H1 (cell line): ENCODE data around the gene NF1. TPM values are rescaled to one million over a fixed set of nuclear protein-coding genes. Genes with fewer than 3 reads are reported as not detected.

Source experiments
- CTCF ChIA-PET: fragments of 300-600 bp; sonication (Branson Sonifier 250); formaldehyde crosslinking; loops from one replicate; lab custom pipeline; 2021; ENCODE audit not compliant: partially characterized antibody; lab: Charles Lee
- POLR2A ChIA-PET: fragments of 300-600 bp; sonication (Branson Sonifier 250); formaldehyde crosslinking; loops from one replicate; lab custom pipeline; 2021; ENCODE audit warnings: inconsistent platforms; ENCODE audit not compliant: partially characterized antibody; lab: Charles Lee
- DNase-seq, 2 experiments: peaks; one replicate each; pipeline versions ENCODE4 v3.0.0 to v3.0.0-alpha.2; 2010 to 2022; ENCODE audit warnings: low spot score in 2 of 2, low read depth in 1 of 2, mixed read lengths in 1 of 2
- FAIRE-seq: peaks from 2 replicates; lab custom pipeline; 2011; peaks lifted over from hg19 to GRCh38; lab: Jason Lieb, UNC
- H2AFZ ChIP-seq: 2 replicates; pipeline ENCODE4 v1.8.1; 2012; ENCODE audit warnings: low read length, inconsistent platforms
- H2AK5ac ChIP-seq: 2 replicates; pipeline ENCODE4 v1.6.1; 2013; ENCODE audit warnings: low read depth, low read length
- H2BK120ac ChIP-seq: replicated peaks from 2 replicates; pipeline ENCODE3; 2013; ENCODE audit warnings: low read depth, low read length, inconsistent platforms
- H2BK12ac ChIP-seq: 2 replicates; pipeline ENCODE4 v1.6.1; 2013; ENCODE audit warnings: low read depth, low read length
- H2BK15ac ChIP-seq: 2 replicates; pipeline ENCODE4 v1.6.1; 2013; ENCODE audit warnings: low read length
- H2BK20ac ChIP-seq: 2 replicates; pipeline ENCODE4 v1.6.1; 2013; ENCODE audit warnings: low read length
- H2BK5ac ChIP-seq: 2 replicates; pipeline ENCODE4 v1.6.1; 2013; ENCODE audit warnings: low read depth, low read length
- H3K14ac ChIP-seq: 2 replicates; pipeline ENCODE4 v1.6.1; 2013; ENCODE audit warnings: inconsistent platforms; ENCODE audit not compliant: insufficient read length
- H3K18ac ChIP-seq: 2 replicates; pipeline ENCODE4 v1.6.1; 2013; ENCODE audit warnings: low read length; ENCODE audit errors: extremely low read depth
- H3K23ac ChIP-seq: 2 replicates; pipeline ENCODE4 v1.6.1; 2013; ENCODE audit warnings: inconsistent platforms; ENCODE audit not compliant: insufficient read length
- H3K23me2 ChIP-seq: 2 replicates; pipeline ENCODE4 v1.6.1; 2013; ENCODE audit warnings: low read depth, low read length
- H3K27ac ChIP-seq: 2 replicates; pipeline ENCODE4 v1.6.1; 2011; ENCODE audit warnings: low read depth, low read length, inconsistent platforms
- H3K27me3 ChIP-seq, 4 experiments: replicated peaks in 1 of 4; 1 replicate in 1 of 4; 2 replicates in 3 of 4; pipeline versions ENCODE4 v1.6.1 to v1.8.1; 2011 to 2013; ENCODE audit warnings: low read length in 3 of 4, mild to moderate bottlenecking in 3 of 4, inconsistent platforms in 2 of 4, mixed read lengths in 2 of 4, moderate library complexity in 1 of 4; ENCODE audit not compliant: control insufficient read depth in 3 of 4, insufficient read depth in 3 of 4; ENCODE audit errors: extremely low read depth in 1 of 4
- H3K36me3 ChIP-seq, 4 experiments: 2 replicates each; pipeline versions ENCODE4 v1.6.1 to v1.8.1; 2011 to 2013; ENCODE audit warnings: mild to moderate bottlenecking in 4 of 4, low read length in 3 of 4, moderate library complexity in 2 of 4, control low read depth in 1 of 4, inconsistent platforms in 1 of 4; ENCODE audit not compliant: insufficient read depth in 4 of 4, control insufficient read depth in 2 of 4
- H3K4ac ChIP-seq: replicated peaks from 2 replicates; pipeline ENCODE3; 2013; ENCODE audit warnings: low read length, low read depth, mixed read lengths, inconsistent platforms; ENCODE audit not compliant: insufficient read length
- H3K4me1 ChIP-seq, 4 experiments: replicated peaks in 1 of 4; 1 replicate in 1 of 4; 2 replicates in 3 of 4; pipeline versions ENCODE4 v1.6.1 to v1.8.1; 2011 to 2013; ENCODE audit warnings: low read length in 3 of 4, inconsistent platforms in 2 of 4, mixed read lengths in 1 of 4; ENCODE audit not compliant: insufficient read depth in 4 of 4, control insufficient read depth in 3 of 4
- H3K4me2 ChIP-seq, 2 experiments: 2 replicates each; pipeline versions ENCODE4 v1.6.1 to v1.8.1; 2011 to 2013; ENCODE audit warnings: low read depth in 2 of 2, low read length in 2 of 2, control low read depth in 1 of 2, inconsistent platforms in 1 of 2, mild to moderate bottlenecking in 1 of 2; ENCODE audit not compliant: insufficient read depth in 1 of 2
- H3K4me3 ChIP-seq, 4 experiments: fragments of 200-600, 300-600 bp in 1 of 4; sonication (generic), shearing (Covaris generic), sonication (Bioruptor Twin) in 1 of 4; 2 replicates each; pipeline versions ENCODE4 v1.5.1 to v1.8.1; 2011 to 2016; ENCODE audit warnings: low read length in 4 of 4, low read depth in 3 of 4, control low read depth in 2 of 4, inconsistent platforms in 2 of 4, mild to moderate bottlenecking in 2 of 4, mixed read lengths in 1 of 4, moderate library complexity in 1 of 4; ENCODE audit not compliant: insufficient read depth in 2 of 4; ENCODE audit errors: extremely low read depth in 1 of 4
- H3K56ac ChIP-seq: replicated peaks from 2 replicates; pipeline ENCODE3; 2013; ENCODE audit warnings: low read depth, mild to moderate bottlenecking, mixed read lengths, low read length, inconsistent platforms; ENCODE audit not compliant: insufficient read length
- H3K79me1 ChIP-seq: 2 replicates; pipeline ENCODE4 v1.6.1; 2013; ENCODE audit warnings: low read depth, low read length, control low read depth
- H3K79me2 ChIP-seq, 2 experiments: 2 replicates each; pipeline versions ENCODE4 v1.6.1 to v1.8.1; 2012 to 2013; ENCODE audit warnings: low read length in 2 of 2, mild to moderate bottlenecking in 2 of 2, inconsistent platforms in 1 of 2; ENCODE audit not compliant: insufficient read depth in 2 of 2, control insufficient read depth in 1 of 2
- H3K9ac ChIP-seq, 4 experiments: replicated peaks in 1 of 4; 1 replicate in 1 of 4; 2 replicates in 3 of 4; pipeline versions ENCODE4 v1.6.1 to v1.8.1; 2011 to 2013; ENCODE audit warnings: low read depth in 3 of 4, low read length in 3 of 4, control low read depth in 2 of 4, mild to moderate bottlenecking in 2 of 4, moderate library complexity in 2 of 4, inconsistent platforms in 1 of 4; ENCODE audit errors: extremely low read depth in 1 of 4
- H3K9me3 ChIP-seq, 2 experiments: 2 replicates each; pipeline versions ENCODE4 v1.6.1 to v1.8.1; 2012 to 2013; ENCODE audit warnings: mild to moderate bottlenecking in 2 of 2, moderate library complexity in 2 of 2, control low read depth in 1 of 2, inconsistent platforms in 1 of 2, low read depth in 1 of 2, low read length in 1 of 2, mixed read lengths in 1 of 2; ENCODE audit not compliant: insufficient read depth in 2 of 2
- H4K20me1 ChIP-seq, 2 experiments: replicated peaks in 1 of 2; 2 replicates each; pipeline versions ENCODE3 to v1.8.1; 2011 to 2013; ENCODE audit warnings: inconsistent platforms in 2 of 2, low read length in 2 of 2, mild to moderate bottlenecking in 1 of 2; ENCODE audit not compliant: insufficient read depth in 2 of 2, control insufficient read depth in 1 of 2
- H4K5ac ChIP-seq: 2 replicates; pipeline ENCODE4 v1.6.1; 2013; ENCODE audit warnings: low read length, low read depth, mixed read lengths, inconsistent platforms; ENCODE audit not compliant: insufficient read length
- H4K8ac ChIP-seq: 2 replicates; pipeline ENCODE4 v1.8.0; 2013; ENCODE audit warnings: mild to moderate bottlenecking, moderate library complexity, low read length, inconsistent platforms; ENCODE audit not compliant: insufficient read depth; ENCODE audit errors: extremely low read depth
- H4K91ac ChIP-seq: replicated peaks from 2 replicates; pipeline ENCODE3; 2013; ENCODE audit warnings: low read length, mixed read lengths, inconsistent platforms; ENCODE audit not compliant: insufficient read length
- ATF2 ChIP-seq: IDR thresholded peaks from 2 replicates; pipeline ENCODE4 v1.6.1; 2012; ENCODE audit warnings: low read length, inconsistent platforms
- BCL11A ChIP-seq, 2 experiments: IDR thresholded peaks; one replicate each; pipeline ENCODE4 v1.6.1; 2011; ENCODE audit warnings: low read depth in 2 of 2, low read length in 2 of 2, mild to moderate bottlenecking in 2 of 2
- BRCA1 ChIP-seq: IDR thresholded peaks from 2 replicates; pipeline ENCODE4 v1.6.1; 2012; ENCODE audit warnings: low read depth, low read length, improper control_type of control experiment
- CBX5 ChIP-seq: fragments of 300-800, 300-1000 bp; sonication (generic); IDR thresholded peaks from 2 replicates; pipeline ENCODE4 v1.7.1; 2016; ENCODE audit warnings: antibody characterized with exemption, low read length, low read depth
- CTBP2 ChIP-seq: IDR thresholded peaks from 2 replicates; pipeline ENCODE4 v1.7.0; 2011; ENCODE audit warnings: borderline replicate concordance, mild to moderate bottlenecking, moderate library complexity, mixed read lengths, low read length; ENCODE audit not compliant: insufficient read depth, insufficient read length
- FOSL1 ChIP-seq: IDR thresholded peaks from 2 replicates; pipeline ENCODE4 v1.6.1; 2011; ENCODE audit warnings: mild to moderate bottlenecking, low read depth, low read length, moderate library complexity; ENCODE audit not compliant: insufficient read depth
- HDAC6 ChIP-seq: IDR thresholded peaks from one replicate; pipeline ENCODE4 v1.7.1; 2012; ENCODE audit warnings: low read depth, mild to moderate bottlenecking, inconsistent platforms, low read length, moderate library complexity
- KDM4A ChIP-seq: IDR thresholded peaks from one replicate; pipeline ENCODE4 v1.7.1; 2012; ENCODE audit warnings: low read depth, mild to moderate bottlenecking, moderate library complexity, low read length, inconsistent platforms; ENCODE audit not compliant: severe bottlenecking
- MAFK ChIP-seq: IDR thresholded peaks from 2 replicates; pipeline ENCODE4 v1.6.1; 2012; ENCODE audit warnings: low read depth, mild to moderate bottlenecking, improper control_type of control experiment, low read length
- PHF8 ChIP-seq: fragments of 200-600 bp; sonication (generic); conservative IDR thresholded peaks from 2 replicates; pipeline ENCODE4 v1.7.1; 2012; ENCODE audit warnings: low read depth, mild to moderate bottlenecking, inconsistent platforms, low read length, moderate library complexity
- SP1 ChIP-seq: IDR thresholded peaks from 2 replicates; pipeline ENCODE4 v1.6.1; 2011; ENCODE audit warnings: low read depth, low read length
- SRF ChIP-seq: IDR thresholded peaks from 2 replicates; pipeline ENCODE4 v1.6.1; 2011; ENCODE audit warnings: mild to moderate bottlenecking, low read depth, low read length, moderate library complexity
- YY1 ChIP-seq: IDR thresholded peaks from 2 replicates; pipeline ENCODE4 v1.6.1; 2011; ENCODE audit warnings: low read depth, mild to moderate bottlenecking, low read length
- WGBS, 2 experiments: shearing (Covaris generic) in 1 of 2; methylation state at CpG; one replicate each; pipeline versions ENCODE4 v1.1.6 to v1.1.7; 2013 to 2015; ENCODE audit warnings: low lambda C conversion rate in 2 of 2, mixed read lengths in 2 of 2, inconsistent platforms in 1 of 2, low coverage in 1 of 2, missing lambda C conversion rate in 1 of 2; ENCODE audit not compliant: insufficient replicate concordance in 2 of 2, insufficient coverage in 1 of 2, insufficient read length in 1 of 2; ENCODE audit errors: extremely low coverage in 1 of 2, missing lambda C conversion rate in 1 of 2; 5-methylcytosine and 5-hydroxymethylcytosine counted together
- polyA plus RNA-seq, 7 experiments: library from polyadenylated mRNA; depleted of rRNA in 3 of 7; stranded (reverse) in 5 of 7; unstranded in 2 of 7; fragments of >200 nt in 5 of 7; fragments of 200-250 nt in 2 of 7; gene quantifications; 1 replicate in 5 of 7; 2 replicates in 1 of 7; 4 replicates in 1 of 7; pipeline versions ENCODE4 v1.2.1 to v1.2.3, GENCODE V29; 2011 to 2013; ENCODE audit warnings: missing spikeins in 2 of 7, mixed read lengths in 2 of 7
- total RNA-seq: library from RNA; stranded (reverse); fragmentation: NEBNext Ultra II Directional; extraction: Animal tissue kit (Norgen Biotek cat#: 25700); gene quantifications from 2 replicates; pipeline ENCODE4 v1.2.1, GENCODE V29; 2021

The NF1 gene
- total and polyA plus RNA-seq, 2 of the 8 experiments (the other 6 are each of a cell fraction or from before 2014, with no cell fraction given), result 19.3 to 29.6 TPM

GRCh38 chr17:31140111-31140510 lies 45.3 kb downstream of the NF1 start:
- no peak overlapping the region for H2AFZ ChIP-seq
- H3K18ac ChIP-seq, result no peak overlapping the region
- 0 out of 2 replicates have a peak, but pooled peaks cover 2% of the 10 kb centered on the region for H3K79me1 ChIP-seq
- no peak overlapping the region for H3K56ac ChIP-seq
- no peak overlapping the region for H4K91ac ChIP-seq
- no peaks in the 10 kb centered on the region for H3K9me3 ChIP-seq
- no peak overlapping the region for H2BK5ac ChIP-seq
- H4K5ac ChIP-seq, result no peak overlapping the region
- H3K36me3 ChIP-seq, result no peaks in the 10 kb centered on the region; a peak in 1 of 8 replicates
- no peak overlapping the region for H2AK5ac ChIP-seq
- H3K79me2 ChIP-seq, result peaks cover 0 to 40% of the 10 kb centered on the region in 2 experiments; a peak in 2 of 4 replicates
- no peak overlapping the region for H3K27ac ChIP-seq
- H3K14ac ChIP-seq, result no peak overlapping the region
- no peaks in the 10 kb centered on the region for H3K27me3 ChIP-seq
- no peak overlapping the region for H2BK20ac ChIP-seq
- H3K4me1 ChIP-seq, result peaks cover 0 to 5% (median 1%) of the 10 kb centered on the region in 4 experiments; a peak in 3 of 7 replicates
- no peak overlapping the region for H3K23ac ChIP-seq
- H3K9ac ChIP-seq, result no peak overlapping the region
- H3K4ac ChIP-seq, result no peak overlapping the region
- no peak overlapping the region for H2BK120ac ChIP-seq
- no peak overlapping the region for H4K8ac ChIP-seq
- FAIRE-seq, result no peak
- no peak overlapping the region for H3K4me2 ChIP-seq
- H3K4me3 ChIP-seq, result no peak overlapping the region
- H2BK12ac ChIP-seq, result no peak overlapping the region
- POLR2A ChIA-PET, result no interaction called here
- no peak overlapping the region for H2BK15ac ChIP-seq
- H3K23me2 ChIP-seq, result no peaks in the 10 kb centered on the region
- H4K20me1 ChIP-seq, result no peaks in the 10 kb centered on the region
- CTCF ChIA-PET, result interaction anchor here (1.9 to 3.6 kb wide), 2 partner anchors 8 to 40 kb away, joined by 7 to 10 read pairs; no protein-coding TSS in a partner anchor
- DNase-seq, result no peak
- WGBS, 2 experiments, result 82% methylated on average over 3 of the region's 3 CpGs; no CpG with 5 or more reads in 1 of the 2 experiments
- TF ChIP-seq PHF8 (no peak), SP1 (no peak), BCL11A (IDR thresholded peaks at IDR 0.05; ENCODE audit: low read depth in 2 of 2, low read length in 2 of 2) (no peak), HDAC6 (no peak), ATF2 (no peak), CTBP2 (no peak), SRF (no peak), BRCA1 (no peak), MAFK (no peak), YY1 (no peak), FOSL1 (no peak), KDM4A (no peak), CBX5 (no peak)
